ENCODE measurements around the gene BORCS8. TPM values are rescaled to one million over a fixed set of nuclear protein-coding genes. Genes with fewer than 3 reads are reported as not detected.

The BORCS8 gene
- total and polyA plus RNA-seq, 2 of the 4 experiments (the other 2 are of a cell fraction) = 16.7 to 33.9 TPM

DNA sequence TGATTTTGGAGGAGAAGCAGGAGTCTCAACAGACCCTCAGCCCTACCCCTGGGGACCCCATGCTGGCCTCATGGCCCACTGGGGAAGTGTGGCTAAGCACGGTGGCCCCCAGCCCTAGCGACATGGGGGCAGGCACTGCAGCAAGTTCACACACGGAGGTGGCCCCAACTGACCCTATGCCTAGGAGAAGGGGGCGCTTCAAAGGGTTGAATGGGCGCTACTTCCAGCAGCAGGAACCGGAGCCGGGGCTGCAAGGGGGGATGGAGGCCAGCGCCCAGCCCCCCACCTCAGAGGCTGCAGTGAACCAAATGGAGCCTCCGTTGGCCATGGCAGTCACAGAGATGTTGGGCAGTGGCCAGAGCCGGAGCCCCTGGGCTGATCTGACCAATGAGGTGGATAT lies 34.7 kb upstream of the BORCS8 start:
- dilution Hi-C loops (cut with HindIII; ENCODE audit: low sequenced_read_pairs, unreplicated experiment) = no loop called here
- Histone ChIP-seq H3K27me3 (ENCODE audit: control insufficient read depth, insufficient read depth, low read length) (peaks cover 18% of the 10 kb centered on the region), H3K4me3 (ENCODE audit: insufficient read depth, low read depth, low read length) (no peak overlapping the region), H3K56ac (ENCODE audit: extremely low read depth, insufficient read depth, low read length) (no peak overlapping the region), H3K18ac (ENCODE audit: low read depth, low read length) (no peak overlapping the region), H2BK20ac (ENCODE audit: low read depth, low read length) (no peak overlapping the region), H4K8ac (ENCODE audit: low read depth in 2 of 2, low read length in 2 of 2) (no peak overlapping the region), H4K5ac (ENCODE audit: low read depth, low read length) (no peak overlapping the region), H3K9ac (ENCODE audit: low read depth, low read length) (no peak overlapping the region), H2AFZ (replicated peaks; ENCODE audit: low read length, poor library complexity) (no peak overlapping the region), H3K14ac (replicated peaks; ENCODE audit: low read depth, low read length) (no peak overlapping the region), H3K4ac (ENCODE audit: low read depth, low read length) (no peak overlapping the region), H4K20me1 (ENCODE audit: insufficient read depth, low read length) (no peaks in the 10 kb centered on the region), H2BK120ac (ENCODE audit: low read depth, low read length) (no peak overlapping the region), H3K36me3 (ENCODE audit: control insufficient read depth, insufficient read depth, low read length) (no peaks in the 10 kb centered on the region), H2AK9ac (replicated peaks; ENCODE audit: low read depth, low read length, poor library complexity) (no peak overlapping the region), H2AK5ac (ENCODE audit: low read depth, low read length) (no peak overlapping the region), H4K91ac (ENCODE audit: insufficient read depth, low read depth, low read length) (no peak overlapping the region), H2BK5ac (ENCODE audit: low read depth, low read length, poor library complexity, severe bottlenecking) (no peak overlapping the region), H3K27ac (ENCODE audit: insufficient read depth, low read length) (no peak overlapping the region), H2BK15ac (ENCODE audit: low read depth, low read length) (no peak overlapping the region), H3K4me2 (ENCODE audit: low read depth, low read length) (no peak overlapping the region), H3K4me1 (ENCODE audit: control insufficient read depth, insufficient read depth, low read length) (no peaks in the 10 kb centered on the region), H3K9me1 (ENCODE audit: insufficient read depth, low read length) (no peaks in the 10 kb centered on the region), H3K23ac (ENCODE audit: low read depth, low read length) (no peak overlapping the region), H3K79me1 (ENCODE audit: low read depth in 1 of 2, low read length in 2 of 2) (no peaks in the 10 kb centered on the region), H3K9me3 (ENCODE audit: control insufficient read depth, insufficient read depth, low read length) (no peaks in the 10 kb centered on the region)
- POLR2A ChIA-PET (ENCODE audit: unreplicated experiment) = no interaction called here
- no peak for ATAC-seq (ENCODE audit: low read depth)
- in situ Hi-C loops (cut with MboI; ENCODE audit: low sequenced_read_pairs) = no loop called here
- BruUV-seq (replicated peaks) = no TSS peak
- CTCF ChIA-PET = no interaction called here
- DNase-seq = no peak
- no peak for TF ChIP-seq POLR2A (IDR thresholded peaks at IDR 0.05; ENCODE audit: low read depth, low read length)
- TF ChIP-seq, protein P1, sequence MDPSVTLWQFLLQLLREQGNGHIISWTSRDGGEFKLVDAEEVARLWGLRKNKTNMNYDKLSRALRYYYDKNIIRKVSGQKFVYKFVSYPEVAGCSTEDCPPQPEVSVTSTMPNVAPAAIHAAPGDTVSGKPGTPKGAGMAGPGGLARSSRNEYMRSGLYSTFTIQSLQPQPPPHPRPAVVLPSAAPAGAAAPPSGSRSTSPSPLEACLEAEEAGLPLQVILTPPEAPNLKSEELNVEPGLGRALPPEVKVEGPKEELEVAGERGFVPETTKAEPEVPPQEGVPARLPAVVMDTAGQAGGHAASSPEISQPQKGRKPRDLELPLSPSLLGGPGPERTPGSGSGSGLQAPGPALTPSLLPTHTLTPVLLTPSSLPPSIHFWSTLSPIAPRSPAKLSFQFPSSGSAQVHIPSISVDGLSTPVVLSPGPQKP (IDR thresholded peaks at IDR 0.05; ENCODE audit: borderline replicate concordance, low read depth, low read length) = no peak
- no peak for TF ChIP-seq SMC3 (IDR thresholded peaks at IDR 0.05; ENCODE audit: low read depth, low read length)
- no peak for TF ChIP-seq NFE2L2 (IDR thresholded peaks at IDR 0.05; ENCODE audit: low read depth, low read length)
- no peak for TF ChIP-seq MAFK (IDR thresholded peaks at IDR 0.05; ENCODE audit: low read depth, low read length)
- no peak for TF ChIP-seq RAD21 (IDR thresholded peaks at IDR 0.05; ENCODE audit: low read length)
- TF ChIP-seq, protein P2, sequence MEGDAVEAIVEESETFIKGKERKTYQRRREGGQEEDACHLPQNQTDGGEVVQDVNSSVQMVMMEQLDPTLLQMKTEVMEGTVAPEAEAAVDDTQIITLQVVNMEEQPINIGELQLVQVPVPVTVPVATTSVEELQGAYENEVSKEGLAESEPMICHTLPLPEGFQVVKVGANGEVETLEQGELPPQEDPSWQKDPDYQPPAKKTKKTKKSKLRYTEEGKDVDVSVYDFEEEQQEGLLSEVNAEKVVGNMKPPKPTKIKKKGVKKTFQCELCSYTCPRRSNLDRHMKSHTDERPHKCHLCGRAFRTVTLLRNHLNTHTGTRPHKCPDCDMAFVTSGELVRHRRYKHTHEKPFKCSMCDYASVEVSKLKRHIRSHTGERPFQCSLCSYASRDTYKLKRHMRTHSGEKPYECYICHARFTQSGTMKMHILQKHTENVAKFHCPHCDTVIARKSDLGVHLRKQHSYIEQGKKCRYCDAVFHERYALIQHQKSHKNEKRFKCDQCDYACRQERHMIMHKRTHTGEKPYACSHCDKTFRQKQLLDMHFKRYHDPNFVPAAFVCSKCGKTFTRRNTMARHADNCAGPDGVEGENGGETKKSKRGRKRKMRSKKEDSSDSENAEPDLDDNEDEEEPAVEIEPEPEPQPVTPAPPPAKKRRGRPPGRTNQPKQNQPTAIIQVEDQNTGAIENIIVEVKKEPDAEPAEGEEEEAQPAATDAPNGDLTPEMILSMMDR (conservative IDR thresholded peaks at IDR 0.05; ENCODE audit: low read depth, low read length) = no peak
- TF ChIP-seq, protein P3, sequence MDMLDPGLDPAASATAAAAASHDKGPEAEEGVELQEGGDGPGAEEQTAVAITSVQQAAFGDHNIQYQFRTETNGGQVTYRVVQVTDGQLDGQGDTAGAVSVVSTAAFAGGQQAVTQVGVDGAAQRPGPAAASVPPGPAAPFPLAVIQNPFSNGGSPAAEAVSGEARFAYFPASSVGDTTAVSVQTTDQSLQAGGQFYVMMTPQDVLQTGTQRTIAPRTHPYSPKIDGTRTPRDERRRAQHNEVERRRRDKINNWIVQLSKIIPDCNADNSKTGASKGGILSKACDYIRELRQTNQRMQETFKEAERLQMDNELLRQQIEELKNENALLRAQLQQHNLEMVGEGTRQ (IDR thresholded peaks at IDR 0.05; ENCODE audit: low read depth, low read length) = no peak
- TF ChIP-seq CHD1 (IDR thresholded peaks at IDR 0.05; ENCODE audit: low read depth, low read length) = no peak
- no peak for TF ChIP-seq MAZ (IDR thresholded peaks at IDR 0.05; ENCODE audit: borderline replicate concordance, low read depth, low read length)
- TF ChIP-seq RFX5 (IDR thresholded peaks at IDR 0.05; ENCODE audit: low read depth, low read length) = no peak
- TF ChIP-seq BHLHE40 (IDR thresholded peaks at IDR 0.05; ENCODE audit: low read depth, low read length) = no peak
- no peak for TF ChIP-seq FOS (IDR thresholded peaks at IDR 0.05; ENCODE audit: low read depth, low read length)
- no peak for TF ChIP-seq MXI1 (IDR thresholded peaks at IDR 0.05; ENCODE audit: borderline replicate concordance, low read depth, low read length)
- TF ChIP-seq RCOR1 (IDR thresholded peaks at IDR 0.05; ENCODE audit: insufficient replicate concordance, low read length) = no peak
- TF ChIP-seq CEBPB (IDR thresholded peaks at IDR 0.05; ENCODE audit: low read depth, low read length) = no peak
- no CpG with 5 or more reads among the region's 10 CpGs for WGBS, 2 experiments (ENCODE audit: extremely low coverage in 2 of 2, insufficient read length in 1 of 2)
- intact Hi-C loops (cut with micrococcal nuclease) = no loop called here

Measured in IMR-90 (cell line).